Heart left ventricle (tissue), 16 donors: ENCODE data around the gene TMEM40. TPM values are rescaled to one million over a fixed set of nuclear protein-coding genes. Genes with fewer than 3 reads are reported as not detected.

ENCODE experiments used
- ATAC-seq, 4 donors: fragments of 200-7000 bp; cut with Tn5 transposase; one replicate each; pipeline ENCODE4 v1.9.1; 2020 to 2022; ENCODE audit warnings: moderate library complexity in 4 of 4, mild to moderate bottlenecking in 3 of 4, moderate number of reproducible peaks in 1 of 4
- DNase-seq, 5 donors: peaks; one replicate each; pipeline ENCODE4 v3.0.0-alpha.2; 2020
- H3K27ac ChIP-seq, 12 donors: fragments of 200-600 bp; sonication (generic) in 4 of 12; one replicate each; pipeline versions ENCODE4 v1.5.0 to v1.8.0; 2016 to 2022; ENCODE audit warnings: mild to moderate bottlenecking in 2 of 12
- H3K27me3 ChIP-seq, 9 donors: fragments of 200-600 bp; sonication (generic) in 2 of 9; one replicate each; pipeline versions ENCODE4 v1.5.1 to v1.8.0; 2016 to 2022; ENCODE audit warnings: mild to moderate bottlenecking in 3 of 9
- H3K36me3 ChIP-seq, 9 donors: fragments of 200-600 bp; sonication (generic) in 2 of 9; one replicate each; pipeline versions ENCODE4 v1.5.0 to v1.8.0; 2018 to 2022; ENCODE audit warnings: mild to moderate bottlenecking in 2 of 9
- H3K4me1 ChIP-seq, 12 donors: fragments of 200-600 bp; sonication (generic) in 4 of 12; one replicate each; pipeline versions ENCODE4 v1.5.0 to v1.8.0; 2016 to 2022; ENCODE audit warnings: mild to moderate bottlenecking in 3 of 12
- H3K4me3 ChIP-seq, 12 donors: fragments of 200-600 bp; sonication (generic) in 4 of 12; one replicate each; pipeline versions ENCODE4 v1.5.0 to v1.8.0; 2017 to 2022; ENCODE audit warnings: mild to moderate bottlenecking in 9 of 12, moderate library complexity in 4 of 12
- H3K9me3 ChIP-seq, 12 donors: fragments of 200-600 bp; sonication (generic) in 4 of 12; one replicate each; pipeline versions ENCODE4 v1.5.0 to v1.8.0; 2016 to 2022; ENCODE audit warnings: mild to moderate bottlenecking in 1 of 12
- POLR2A ChIP-seq, 2 donors: fragments of 450-650 bp; IDR thresholded peaks; one replicate each; pipeline ENCODE4 v1.6.1; 2017; ENCODE audit warnings: antibody characterized with exemption in 2 of 2, mild to moderate bottlenecking in 2 of 2, moderate library complexity in 2 of 2
- WGBS, 4 donors: extraction: QIAGEN DNeasy Blood & Tissue Kit in 2 of 4; methylation state at CpG; one replicate each; pipeline versions ENCODE4 v1.1.5 to v1.1.7; 2013 to 2018; 5-methylcytosine and 5-hydroxymethylcytosine counted together
- intact Hi-C, 10 donors: fragments of 100-400 bp; cut with DNase I; formaldehyde crosslinking; loops; one replicate each; pipeline versions ENCODE4 v1.11.1 to v1.14.2; 2022
- polyA plus RNA-seq, 2 donors: library from polyadenylated mRNA; stranded (reverse); fragments of 200-250 nt; gene quantifications; one replicate each; pipeline ENCODE4 v1.2.3, GENCODE V29; 2013
- total RNA-seq, 9 donors: library from RNA; depleted of rRNA in 2 of 9; stranded (reverse); fragments of >200 nt in 2 of 9; fragmentation: NEBNext Ultra II Directional in 3 of 9; extraction: Animal tissue kit (Norgen Biotek cat#: 25700) in 3 of 9; gene quantifications; one replicate each; pipeline versions ENCODE4 v1.1.0 to v1.2.4, GENCODE V29; 2016 to 2023
- TF ChIP-seq, protein P1 (sequence below), 12 donors: fragments of 200-600 bp; sonication (generic) in 4 of 12; IDR thresholded peaks; one replicate each; pipeline versions ENCODE4 v1.5.0 to v1.8.0; 2018 to 2022; ENCODE audit warnings: antibody characterized with exemption in 12 of 12, mild to moderate bottlenecking in 5 of 12
- donor health status: ischemic (EF 13 %, LVEDD 7.1; RV severe dilation, severe dysfunction).
- donor health status: healthy with polysubstance abuse.
- donor health status: DM: no; HTN: yes; CAD: no.
- donor health status: DM: no; HTN: no; CAD: no.
- donor health status: ischemic (EF 25% LVEDD 6.9; RV normal size, moderate dysfunction).
- donor health status: ischemic (EF 25% LVEDD 5.7; RV mildly dilated, moderate dysfunction).
- donor health status: healthy.
- donor health status: DM: yes; HTN: yes; CAD: no.
- donor health status: ischemic (EF 35%, LVEDD 5.7; RV mildly dilated, moderate dysfunction).
- donor health status: nonischemic (EF 11% LVEDD 7.7; RV severe dilation, severe dysfunction).
- donor health status: DM: yes; HTN: yes; CAD: no.
- donor health status: PGD.
- donor health status: ischemic (EF 29% LVEDD 5.4; RV normal size, mild dysfunction).
- donor health status: nonischemic (EF 23%, LVEDD 6.1; RV moderate dilation, normal function).

Gene TMEM40
- total and polyA plus RNA-seq, 11 donors: 0.82 to 10.5 (median 2.9) TPM; not detected in 1

DNA sequence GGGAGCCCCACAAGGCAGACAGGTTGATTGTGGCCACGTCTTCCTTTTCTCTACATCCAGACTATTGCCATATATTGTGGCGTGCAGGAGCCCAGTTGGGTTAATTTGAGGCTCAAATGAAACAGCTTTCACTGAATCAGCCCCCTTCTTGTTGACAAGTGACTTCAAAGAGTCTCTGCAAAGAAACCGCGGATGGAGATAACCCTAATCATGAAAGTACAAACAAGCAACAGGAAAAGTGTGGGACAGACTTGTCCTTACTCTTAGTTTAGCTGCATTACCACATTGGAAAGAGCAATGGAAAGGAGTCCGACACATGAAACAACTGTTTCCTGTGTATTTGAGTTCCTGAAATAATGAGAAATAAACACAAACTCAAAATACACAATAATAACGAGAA, 3.3 kb downstream of the TMEM40 start:
- Histone ChIP-seq H3K27me3 (no peaks in the 10 kb centered on the region), H3K9me3 (no peaks in the 10 kb centered on the region), H3K36me3 (no peaks in the 10 kb centered on the region), H3K27ac (no peak overlapping the region), H3K4me1 (peaks cover 0 to 26% (median 11%) of the 10 kb centered on the region in 12 donors), H3K4me3 (no peak overlapping the region)
- intact Hi-C loops: no loop called here
- ATAC-seq (no peak), DNase-seq (no peak)
- TF ChIP-seq, protein P1, sequence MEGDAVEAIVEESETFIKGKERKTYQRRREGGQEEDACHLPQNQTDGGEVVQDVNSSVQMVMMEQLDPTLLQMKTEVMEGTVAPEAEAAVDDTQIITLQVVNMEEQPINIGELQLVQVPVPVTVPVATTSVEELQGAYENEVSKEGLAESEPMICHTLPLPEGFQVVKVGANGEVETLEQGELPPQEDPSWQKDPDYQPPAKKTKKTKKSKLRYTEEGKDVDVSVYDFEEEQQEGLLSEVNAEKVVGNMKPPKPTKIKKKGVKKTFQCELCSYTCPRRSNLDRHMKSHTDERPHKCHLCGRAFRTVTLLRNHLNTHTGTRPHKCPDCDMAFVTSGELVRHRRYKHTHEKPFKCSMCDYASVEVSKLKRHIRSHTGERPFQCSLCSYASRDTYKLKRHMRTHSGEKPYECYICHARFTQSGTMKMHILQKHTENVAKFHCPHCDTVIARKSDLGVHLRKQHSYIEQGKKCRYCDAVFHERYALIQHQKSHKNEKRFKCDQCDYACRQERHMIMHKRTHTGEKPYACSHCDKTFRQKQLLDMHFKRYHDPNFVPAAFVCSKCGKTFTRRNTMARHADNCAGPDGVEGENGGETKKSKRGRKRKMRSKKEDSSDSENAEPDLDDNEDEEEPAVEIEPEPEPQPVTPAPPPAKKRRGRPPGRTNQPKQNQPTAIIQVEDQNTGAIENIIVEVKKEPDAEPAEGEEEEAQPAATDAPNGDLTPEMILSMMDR (IDR thresholded peaks at IDR 0.05): no peak
- TF ChIP-seq POLR2A (IDR thresholded peaks at IDR 0.05): no peak
- 41 to 70% (median 64%) methylated on average over 6 of the region's 6 CpGs for WGBS, 4 donors

DNA sequence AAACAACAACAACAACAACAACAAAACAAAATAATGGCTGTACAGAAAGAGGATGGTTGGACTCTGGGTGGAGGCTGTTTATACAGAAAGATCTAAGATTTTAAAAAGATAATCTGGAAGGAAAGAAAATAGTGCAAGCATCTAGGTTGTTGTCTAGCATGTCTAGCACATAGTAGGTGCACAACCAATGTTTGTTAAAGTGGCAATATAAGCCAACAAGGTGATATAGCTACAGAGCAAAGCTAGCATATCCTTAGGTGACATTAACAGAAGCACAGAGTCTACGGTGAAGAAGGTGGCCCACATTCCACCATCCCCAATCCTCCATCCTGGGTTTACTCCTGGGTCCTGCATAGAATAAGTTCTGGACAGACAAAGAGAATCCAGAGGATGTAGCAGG, 4.7 kb downstream of the TMEM40 start:
- no peak overlapping the region for H3K4me3 ChIP-seq

DNA sequence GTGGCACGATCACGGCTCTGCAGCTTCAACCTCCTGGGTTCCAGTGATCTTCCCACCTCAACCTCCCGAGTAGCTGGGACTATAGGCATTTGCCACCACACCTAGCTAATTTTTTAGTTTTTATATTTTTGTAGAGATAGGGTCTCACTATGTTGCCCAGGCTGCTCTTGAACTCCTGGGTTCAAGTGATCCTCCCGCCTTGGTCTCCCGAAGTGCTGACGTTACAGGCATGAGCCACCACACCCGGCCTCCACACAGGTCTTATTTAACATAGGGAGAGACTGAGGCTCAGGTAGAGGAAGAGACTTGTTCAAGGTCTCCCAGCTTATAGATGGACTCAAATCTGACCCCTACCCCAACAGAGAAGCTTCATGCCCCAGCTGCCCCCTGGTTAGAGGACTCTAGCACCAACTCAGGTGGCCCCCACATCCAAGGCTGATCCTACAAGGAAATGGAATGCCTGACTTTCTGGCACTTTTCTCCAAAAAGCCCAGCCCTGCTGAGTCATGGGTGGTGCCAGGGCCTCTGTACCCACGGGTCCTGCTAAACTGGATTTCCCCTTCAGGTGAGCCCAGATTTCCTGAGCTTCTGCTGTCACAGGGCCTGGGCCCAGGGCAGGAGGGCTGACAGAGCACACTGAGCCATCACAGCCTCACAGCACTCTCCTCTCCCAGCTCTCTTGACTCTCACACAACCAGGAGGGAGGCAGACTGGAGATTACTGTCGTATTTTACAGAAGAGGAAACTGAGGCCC, 5.6 kb downstream of the TMEM40 start:
- no peak for DNase-seq

More for the DNA sequence above, 4.7 kb downstream of the TMEM40 start:
- ATAC-seq (no peak), DNase-seq (no peak)
- Histone ChIP-seq H3K27me3 (no peaks in the 10 kb centered on the region), H3K27ac (no peak overlapping the region), H3K9me3 (no peaks in the 10 kb centered on the region), H3K36me3 (no peaks in the 10 kb centered on the region), H3K4me1 (peaks cover 0 to 33% (median 17%) of the 10 kb centered on the region in 12 donors)
- intact Hi-C loops: no loop called here
- 93 to 98% (median 94%) methylated on average over 1 of the region's 1 CpG for WGBS, 4 donors
- TF ChIP-seq POLR2A (IDR thresholded peaks at IDR 0.05): no peak
- TF ChIP-seq, protein P1 (IDR thresholded peaks at IDR 0.05): no peak

DNA sequence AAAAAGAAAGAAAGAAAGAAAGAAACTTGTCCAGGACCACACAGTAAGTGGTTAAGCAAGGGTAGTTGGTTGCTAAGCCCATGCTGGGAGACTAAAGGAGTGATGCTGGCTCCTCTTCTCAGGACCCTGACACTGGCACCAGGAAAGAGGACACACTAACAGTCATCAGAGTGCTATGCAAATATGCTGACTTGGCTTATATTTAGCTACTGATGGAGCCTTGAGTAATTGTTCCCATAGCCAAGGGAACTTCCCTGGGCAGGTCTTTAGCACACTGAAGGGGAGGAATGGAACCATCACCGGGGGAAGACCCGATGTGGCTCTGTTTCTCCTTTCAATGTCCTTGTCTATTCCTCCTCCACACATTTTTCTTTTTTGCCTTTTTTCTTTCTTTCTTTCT, 6.2 kb downstream of the TMEM40 start:
- no peak for DNase-seq
- 80 to 85% (median 83%) methylated on average over 2 of the region's 2 CpGs for WGBS, 4 donors
- Histone ChIP-seq H3K4me3 (no peak overlapping the region), H3K36me3 (no peaks in the 10 kb centered on the region), H3K27me3 (no peaks in the 10 kb centered on the region), H3K27ac (no peak overlapping the region), H3K9me3 (no peaks in the 10 kb centered on the region), H3K4me1 (peaks cover 0 to 23% (median 10%) of the 10 kb centered on the region in 12 donors)
- intact Hi-C loops: no loop called here
- ATAC-seq: peak in 1 of 4 donors; percentile 21
- TF ChIP-seq, protein P1 (IDR thresholded peaks at IDR 0.05): no peak
- TF ChIP-seq POLR2A (IDR thresholded peaks at IDR 0.05): no peak

More for the DNA sequence above, 5.6 kb downstream of the TMEM40 start:
- H3K27ac ChIP-seq: no peak overlapping the region
- H3K27me3 ChIP-seq: no peaks in the 10 kb centered on the region
- H3K4me3 ChIP-seq: no peak overlapping the region
- intact Hi-C loops: no loop called here
- WGBS, 4 donors: 87 to 96% (median 93%) methylated on average over 9 of the region's 9 CpGs
- no peaks in the 10 kb centered on the region for H3K36me3 ChIP-seq
- H3K4me1 ChIP-seq: peaks cover 0 to 29% (median 16%) of the 10 kb centered on the region in 12 donors
- no peaks in the 10 kb centered on the region for H3K9me3 ChIP-seq
- no peak for ATAC-seq
- no peak for TF ChIP-seq POLR2A (IDR thresholded peaks at IDR 0.05)
- TF ChIP-seq, protein P1 (IDR thresholded peaks at IDR 0.05): no peak
